Epithelial cell of esophagus (primary cell): Measurements from ENCODE around the gene MYL5.
"Not testable (repeated sequence)": the region's sequence is repeated elsewhere in the genome, so short reads cannot be mapped to it uniquely, and the experiment has no call there.

Experiments used
- DNase-seq: peaks from one replicate; pipeline ENCODE4 v3.0.0; 2010; ENCODE audit warnings: low read depth
- H3K4me3 ChIP-seq: 2 replicates; pipeline ENCODE4 v1.5.1; 2011; ENCODE audit warnings: mild to moderate bottlenecking, low read length, control low read depth
- CTCF ChIP-seq: IDR thresholded peaks from 2 replicates; pipeline ENCODE4 v1.5.1; 2011; ENCODE audit warnings: low read depth, mild to moderate bottlenecking, low read length, control low read depth, inconsistent platforms; ENCODE audit not compliant: insufficient read depth; ENCODE audit errors: missing control alignments

The MYL5 gene

DNA sequence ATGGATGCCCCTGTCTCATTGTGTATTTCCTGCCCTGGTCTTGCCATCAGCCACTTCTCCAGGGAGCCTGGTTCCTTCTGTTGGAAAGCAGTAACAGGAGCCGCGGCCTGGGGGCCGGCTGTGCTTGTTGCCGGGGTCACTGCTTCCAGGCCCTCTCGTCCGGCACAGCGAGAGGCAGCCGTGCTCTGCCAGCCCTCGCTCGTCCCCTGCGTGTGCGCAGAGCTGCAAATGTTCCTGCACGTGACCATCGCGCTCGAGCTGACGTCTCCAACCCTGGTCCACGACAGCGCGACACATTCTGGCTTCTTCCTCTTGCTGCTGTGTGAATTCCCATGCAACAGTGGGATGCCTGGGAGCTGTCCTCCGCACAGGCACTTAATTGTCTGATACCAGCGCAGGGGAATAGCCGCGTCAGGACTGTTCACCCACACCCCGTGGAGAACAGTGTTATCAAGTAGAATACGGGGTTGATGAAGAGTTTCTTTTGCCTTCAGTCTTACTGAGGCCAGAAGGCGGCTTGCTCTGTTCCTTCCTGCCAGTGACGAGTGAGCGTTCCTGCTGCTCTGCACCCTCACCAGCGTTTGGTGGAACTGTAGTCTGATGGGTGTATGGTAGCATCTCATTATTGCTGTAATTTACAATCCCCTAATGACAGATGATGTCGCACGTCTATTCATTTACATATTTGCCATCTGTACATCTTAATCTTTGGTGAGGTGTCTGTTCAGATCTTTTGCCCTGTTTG is 36.6 kb upstream of the MYL5 start:
- TF ChIP-seq CTCF = no peak
- DNase-seq = no peak
- H3K4me3 ChIP-seq = no peak overlapping the region

GRCh38 chr4:642366-642765 is 32.0 kb upstream of the MYL5 start:
- DNase-seq, H3K4me3 ChIP-seq: not testable (repeated sequence)

GRCh38 chr4:646460-646859 is 27.9 kb upstream of the MYL5 start:
- no peak for TF ChIP-seq CTCF
- H3K4me3 ChIP-seq = no peak overlapping the region
- DNase-seq = no peak

DNA sequence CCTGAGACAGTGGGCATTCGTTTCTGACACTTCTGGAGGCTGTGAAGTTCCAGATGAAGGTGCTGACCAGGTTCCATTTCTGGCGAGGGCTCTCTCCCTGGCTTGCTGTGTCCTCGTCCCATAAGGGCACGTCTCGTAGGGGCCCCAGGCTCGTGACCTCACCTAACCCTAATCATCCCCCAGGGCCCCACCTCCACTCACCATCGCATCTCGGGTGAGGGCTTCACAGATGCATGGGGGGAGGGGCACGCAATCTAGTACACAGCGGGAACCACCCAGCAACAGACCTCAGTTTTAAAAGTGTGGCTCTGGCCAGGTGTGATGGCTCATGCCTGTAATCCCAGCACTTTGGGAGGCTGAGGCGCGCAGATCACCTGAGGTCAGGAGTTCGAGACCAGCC is 26.9 kb upstream of the MYL5 start:
- no peak for TF ChIP-seq CTCF
- DNase-seq = no peak
- no peak overlapping the region for H3K4me3 ChIP-seq

DNA sequence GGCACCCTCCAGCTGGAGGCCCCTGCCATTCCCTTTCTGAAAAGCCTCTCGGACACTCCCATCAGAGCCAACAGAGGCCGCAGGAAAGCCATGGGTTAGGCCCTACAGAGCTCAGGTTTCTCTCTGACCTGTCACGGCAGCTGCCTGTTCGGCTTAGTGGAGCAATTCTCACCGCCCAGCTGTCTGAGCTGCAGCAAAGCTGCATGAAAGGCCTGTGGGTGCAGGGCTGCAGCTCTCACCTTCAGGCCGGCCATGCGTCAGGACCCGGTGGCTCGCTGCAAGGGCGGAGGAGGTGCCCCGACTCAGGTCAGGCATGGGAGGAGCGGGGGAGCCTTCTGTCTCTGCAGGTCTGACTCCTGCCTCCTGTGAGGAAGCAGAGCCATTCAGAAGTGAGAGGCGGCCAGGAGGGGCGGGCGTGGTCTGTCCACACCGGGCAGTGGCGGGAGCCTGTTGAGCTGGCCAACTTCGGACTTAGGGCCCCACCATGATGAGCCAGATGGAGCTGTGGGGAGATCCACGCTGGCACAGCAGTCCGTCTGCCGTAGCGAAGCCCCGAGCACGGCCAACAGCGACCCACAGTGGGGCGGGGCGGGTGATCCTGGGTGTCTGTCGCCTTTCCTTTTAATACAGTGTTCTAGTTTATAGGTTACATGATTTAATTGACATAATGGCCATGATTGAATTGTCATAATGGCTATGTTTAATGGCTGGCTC is 25.6 kb upstream of the MYL5 start:
- DNase-seq = no peak
- no peak for TF ChIP-seq CTCF
- no peak overlapping the region for H3K4me3 ChIP-seq

- no peak for DNase-seq
- TF ChIP-seq CTCF = no peak
- H3K4me3 ChIP-seq = no peak overlapping the region
Observed at GRCh38 chr4:649293-649625, 25.1 kb upstream of the MYL5 start.

DNA sequence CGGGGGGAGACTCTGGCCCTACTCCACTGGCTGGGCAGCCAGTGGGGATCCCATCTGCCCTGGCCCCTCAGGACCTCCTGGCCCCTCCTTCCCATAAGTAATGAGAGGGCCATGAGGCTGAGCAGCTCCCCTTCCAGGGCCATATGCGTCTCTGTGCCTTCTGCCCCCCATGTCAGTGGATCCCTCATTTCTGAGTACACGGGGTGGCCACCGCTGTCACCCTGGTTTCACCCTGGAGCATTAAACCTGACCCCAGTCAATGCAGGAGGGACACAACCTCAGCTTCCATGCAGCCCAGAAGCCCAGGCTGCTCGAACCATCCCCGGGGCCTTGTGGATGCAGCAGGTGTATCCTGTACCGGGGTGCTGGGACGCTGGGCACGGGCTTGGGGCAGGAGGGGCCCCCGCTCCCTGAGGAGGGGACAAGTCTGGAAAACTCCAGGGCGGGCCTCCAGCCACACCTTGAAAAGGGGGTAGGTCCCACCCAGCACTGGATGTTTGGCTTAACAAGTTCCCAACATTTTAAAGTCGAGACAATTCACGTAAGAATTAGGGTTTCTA is 24.5 kb upstream of the MYL5 start:
- no peak overlapping the region for H3K4me3 ChIP-seq
- TF ChIP-seq CTCF = no peak
- no peak for DNase-seq
